ENCODE data around the gene IQSEC1.

IQSEC1 gene

DNA sequence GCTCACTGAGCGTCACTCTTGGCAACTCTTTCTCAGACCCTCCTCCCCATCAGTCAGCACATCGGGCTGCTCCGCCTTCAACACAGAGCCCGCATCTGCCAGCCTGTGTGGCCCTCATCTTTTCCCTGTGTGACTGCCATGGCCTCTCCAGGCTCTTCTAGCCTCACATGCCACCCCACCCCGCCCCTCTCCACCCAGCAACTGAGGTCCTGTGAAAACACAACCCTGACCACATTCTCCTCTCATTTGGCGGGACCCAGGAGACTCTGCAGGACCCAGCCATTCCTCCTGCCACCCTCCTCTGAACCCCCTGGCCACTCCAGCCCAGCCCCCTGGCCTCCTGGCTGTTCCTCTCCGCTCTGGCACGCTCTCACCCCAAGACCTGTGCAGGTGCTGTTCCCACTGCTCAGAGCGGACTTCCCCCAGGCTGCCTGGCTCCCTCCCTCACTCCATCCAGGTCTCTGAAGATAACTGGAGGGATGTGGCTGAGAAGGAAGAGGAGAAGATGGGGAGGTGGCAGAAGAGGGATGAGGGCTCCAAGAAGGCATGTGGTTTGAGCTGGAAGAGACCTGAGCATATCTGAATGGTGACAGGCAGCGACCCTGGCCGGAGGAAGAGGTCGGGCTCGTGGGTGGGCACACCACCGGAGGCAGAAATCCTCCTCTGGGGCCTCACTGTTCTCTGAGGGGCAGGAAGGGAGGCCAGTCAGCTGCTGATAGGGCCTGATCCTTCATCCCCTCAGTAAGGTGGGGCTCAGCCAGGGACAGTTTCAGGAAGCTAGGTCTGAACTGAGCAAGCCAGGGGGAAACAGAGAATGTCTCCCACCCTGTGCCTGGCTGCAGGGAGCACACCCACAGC is 120.7 kb downstream of the IQSEC1 start:
- no peak for DNase-seq
- H3K27ac Mint-ChIP-seq: no peak overlapping the region
- H3K4me3 Mint-ChIP-seq: no peak overlapping the region

DNA sequence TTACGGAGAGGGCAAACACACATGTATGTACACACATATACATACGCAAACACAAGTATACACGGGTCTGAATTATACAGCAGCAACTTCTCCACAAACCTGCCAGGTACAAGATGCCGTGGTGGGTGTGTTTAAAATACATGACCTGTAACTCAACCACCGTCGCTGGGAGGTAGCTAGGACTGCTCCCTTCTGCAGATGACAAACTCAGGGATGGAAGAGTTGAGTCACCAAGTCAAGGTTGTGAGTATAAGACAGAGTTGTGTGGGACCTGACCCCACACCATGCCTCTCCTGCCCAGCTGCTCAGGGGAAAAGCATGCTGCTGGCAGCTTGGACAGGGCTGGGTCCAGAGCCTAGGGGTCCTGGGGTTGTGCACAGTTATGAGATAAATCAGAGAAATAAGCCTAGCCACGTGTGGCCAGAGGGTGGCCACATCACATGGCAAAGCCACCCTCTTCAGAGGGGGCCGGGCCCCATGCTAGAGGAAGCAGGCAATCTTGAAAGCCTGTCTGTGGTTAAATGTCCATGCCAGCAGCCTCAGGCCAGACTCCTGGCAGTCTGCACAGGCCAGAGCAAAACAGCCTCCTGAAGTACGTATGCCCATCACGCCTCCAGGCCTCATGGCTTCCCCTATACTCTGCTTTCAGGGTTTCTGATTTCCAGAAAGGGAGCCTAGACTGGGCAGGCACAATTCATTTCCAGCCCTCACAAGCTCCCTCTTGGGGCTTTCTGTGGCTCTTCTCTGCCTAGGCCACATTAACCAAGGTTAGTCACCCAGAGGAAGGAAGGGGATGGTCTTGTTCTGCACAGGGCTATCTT is 124.1 kb downstream of the IQSEC1 start:
- Mint-ChIP-seq H3K27ac (no peak overlapping the region), H3K4me1 (peaks cover 51% of the 10 kb centered on the region), H3K9me3 (no peaks in the 10 kb centered on the region), H3K27me3 (ENCODE audit: low read depth, poor library complexity) (peaks cover 12% of the 10 kb centered on the region), H3K4me3 (no peak overlapping the region), H3K36me3 (ENCODE audit: low read depth) (no peaks in the 10 kb centered on the region)
- DNase-seq: no peak
- TF ChIP-seq CTCF (IDR thresholded peaks at IDR 0.05): no peak

More for the DNA sequence above, 120.7 kb downstream of the IQSEC1 start:
- Mint-ChIP-seq H3K36me3 (ENCODE audit: low read depth) (no peaks in the 10 kb centered on the region), H3K27me3 (ENCODE audit: low read depth, poor library complexity) (peaks cover 12% of the 10 kb centered on the region), H3K4me1 (peaks cover 33% of the 10 kb centered on the region), H3K9me3 (no peaks in the 10 kb centered on the region)
- no peak for TF ChIP-seq CTCF (IDR thresholded peaks at IDR 0.05)

GRCh38 chr3:12948371-12948770 is 124.9 kb downstream of the IQSEC1 start:
- DNase-seq: no peak
- H3K36me3 Mint-ChIP-seq (ENCODE audit: low read depth): no peaks in the 10 kb centered on the region
- H3K9me3 Mint-ChIP-seq: no peaks in the 10 kb centered on the region
- H3K27me3 Mint-ChIP-seq (ENCODE audit: low read depth, poor library complexity): peaks cover 12% of the 10 kb centered on the region
- H3K4me1 Mint-ChIP-seq: peaks cover 52% of the 10 kb centered on the region
- no peak overlapping the region for H3K4me3 Mint-ChIP-seq
- no peak overlapping the region for H3K27ac Mint-ChIP-seq
- TF ChIP-seq CTCF (IDR thresholded peaks at IDR 0.05): no peak

GRCh38 chr3:12947504-12948369 is 125.5 kb downstream of the IQSEC1 start:
- no peak for DNase-seq
- peaks cover 12% of the 10 kb centered on the region for H3K27me3 Mint-ChIP-seq (ENCODE audit: low read depth, poor library complexity)
- H3K36me3 Mint-ChIP-seq (ENCODE audit: low read depth): no peaks in the 10 kb centered on the region
- no peak for TF ChIP-seq CTCF (IDR thresholded peaks at IDR 0.05)
- peaks cover 55% of the 10 kb centered on the region for H3K4me1 Mint-ChIP-seq
- H3K4me3 Mint-ChIP-seq: no peak overlapping the region
- H3K9me3 Mint-ChIP-seq: no peaks in the 10 kb centered on the region
- no peak overlapping the region for H3K27ac Mint-ChIP-seq

DNA sequence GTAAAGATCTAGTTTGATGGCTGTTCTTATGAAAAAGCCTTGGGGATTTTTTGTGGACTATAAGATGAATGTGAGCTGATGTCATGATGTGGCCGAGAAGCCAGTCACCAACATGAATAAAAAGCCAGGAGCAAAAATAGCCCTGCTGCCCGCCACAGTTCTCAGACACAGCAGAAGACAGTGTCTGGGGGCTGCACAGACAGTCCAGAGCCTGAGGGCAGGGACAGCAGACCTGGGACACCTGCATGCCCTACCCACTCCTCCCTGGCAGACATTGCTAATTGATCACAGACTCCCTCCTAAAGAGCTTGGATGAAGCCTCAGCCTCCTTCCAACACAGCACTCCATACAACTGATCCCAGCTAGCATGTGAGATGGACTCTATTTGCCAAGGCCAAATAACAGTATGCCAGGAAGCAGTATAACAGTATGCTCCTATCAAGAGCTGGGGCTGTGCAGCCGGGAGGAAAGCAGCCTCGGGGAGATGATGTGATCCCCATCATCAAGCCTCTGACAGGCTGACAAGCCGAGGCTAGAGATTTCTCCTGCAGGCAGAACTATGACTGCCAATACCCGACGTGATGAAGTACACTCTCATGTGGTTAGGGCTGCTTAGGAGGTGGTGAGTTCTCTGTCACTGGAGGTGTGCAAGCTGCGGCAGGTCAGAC is 126.4 kb downstream of the IQSEC1 start:
- Mint-ChIP-seq H3K27ac (peak overlapping the region; percentile 73), H3K9me3 (no peaks in the 10 kb centered on the region), H3K4me1 (peaks cover 50% of the 10 kb centered on the region), H3K36me3 (ENCODE audit: low read depth) (no peaks in the 10 kb centered on the region), H3K27me3 (ENCODE audit: low read depth, poor library complexity) (peaks cover 3% of the 10 kb centered on the region), H3K4me3 (no peak overlapping the region)
- DNase-seq: no peak
- no peak for TF ChIP-seq CTCF (IDR thresholded peaks at IDR 0.05)

Measured in nephron progenitor cell (in vitro differentiated cells).